Skin epidermis (tissue), 12 donors: ENCODE results near the gene SYNCRIP.
A peak's percentile ranks its signal among the peaks of the same experiment; 100 is the strongest.
"Not testable (repeated sequence)": the region's sequence is repeated elsewhere in the genome, so short reads cannot be mapped to it uniquely, and the experiment has no call there.

Experiments used
- H3K27ac ChIP-seq, 21 experiments: fragments of 200-600 bp; sonication (generic) in 11 of 21; one replicate each; pipeline ENCODE4 v1.5.0; 2020; ENCODE audit warnings: mild to moderate bottlenecking in 3 of 21, inconsistent platforms in 2 of 21, moderate library complexity in 2 of 21
- H3K4me3 ChIP-seq, 7 experiments: fragments of 200-600 bp; sonication (generic) in 2 of 7; one replicate each; pipeline ENCODE4 v1.5.0; 2020; ENCODE audit warnings: inconsistent platforms in 2 of 7, mild to moderate bottlenecking in 2 of 7, moderate library complexity in 1 of 7

SYNCRIP gene

DNA sequence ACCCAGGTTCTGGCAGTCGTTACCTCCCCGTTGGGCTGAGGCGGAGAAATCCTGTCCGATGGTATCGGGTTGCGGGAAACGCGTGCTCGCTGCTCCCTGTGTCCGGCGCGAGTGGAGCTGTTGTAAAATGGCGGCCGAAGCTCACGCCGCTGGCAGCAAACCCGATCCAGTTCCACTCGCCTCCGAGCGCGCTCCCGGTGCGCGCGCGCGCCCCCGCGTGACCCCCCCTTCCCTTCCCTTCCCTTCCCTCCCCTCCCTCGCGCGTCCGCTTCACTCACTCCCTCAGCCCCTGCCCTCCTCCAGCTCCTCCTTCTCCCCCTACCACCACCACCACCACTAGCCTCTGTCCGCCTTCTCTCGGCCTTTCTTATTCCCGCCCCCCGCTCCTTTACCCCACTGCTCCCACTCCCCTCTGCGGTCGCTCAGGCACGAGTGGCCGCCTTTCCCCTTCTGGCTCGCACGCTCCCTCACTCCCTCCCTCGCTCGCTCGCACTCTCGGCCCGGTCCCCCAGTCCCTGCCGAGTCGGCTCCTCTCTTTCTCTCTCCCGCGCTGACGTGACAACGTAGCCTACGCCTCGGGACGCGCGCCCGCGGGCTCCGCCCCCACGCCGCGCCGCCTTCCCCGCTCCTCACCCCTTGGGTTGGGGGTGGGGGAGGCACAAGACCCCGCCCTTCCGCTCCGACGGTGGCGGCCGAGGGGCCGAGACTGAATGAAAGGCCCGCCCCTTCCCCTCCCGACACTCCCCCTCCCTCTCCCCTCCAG is at the start of gene SYNCRIP:
TSS of gene SYNCRIP (minus strand) at position 113 of the 763 bp plus-strand sequence. CDS start 1,447 bp downstream, outside the sequence.
- Histone ChIP-seq H3K4me3 (peak within 1 kb of the TSS; percentile 70 to 96 (median 86)), H3K27ac (peak within 1 kb of the TSS; percentile 95 to 100 (median 99))

- Histone ChIP-seq H3K4me3 (no peak overlapping the region), H3K27ac (no peak overlapping the region)
Observed at GRCh38 chr6:85691478-85691877, 48.8 kb upstream of the SYNCRIP start.

- Histone ChIP-seq H3K27ac (no peak overlapping the region), H3K4me3 (no peak overlapping the region)
Observed at GRCh38 chr6:85690071-85690470, 47.4 kb upstream of the SYNCRIP start.

- H3K4me3 ChIP-seq: no peak overlapping the region
- H3K27ac ChIP-seq: no peak overlapping the region
Observed at GRCh38 chr6:85685713-85686112, 43.0 kb upstream of the SYNCRIP start.

DNA sequence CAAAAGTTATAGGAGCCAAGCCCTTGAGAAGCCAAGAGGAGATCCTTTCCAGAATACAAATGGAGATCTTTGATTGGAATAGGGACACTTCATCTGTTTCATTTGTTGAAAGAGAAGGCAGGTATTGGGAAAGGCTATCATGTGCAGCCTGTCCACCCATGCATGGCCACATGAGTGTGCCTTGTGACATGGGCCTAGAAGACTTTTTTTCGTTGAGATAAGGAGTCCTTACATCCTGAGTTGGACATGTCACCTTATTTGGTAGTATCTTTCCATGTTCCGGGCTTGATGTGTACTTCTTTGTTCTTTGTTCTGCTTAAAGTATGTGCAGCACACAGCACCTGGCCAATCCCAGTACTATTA is 42.1 kb upstream of the SYNCRIP start:
- H3K27ac ChIP-seq: no peak overlapping the region
- no peak overlapping the region for H3K4me3 ChIP-seq

DNA sequence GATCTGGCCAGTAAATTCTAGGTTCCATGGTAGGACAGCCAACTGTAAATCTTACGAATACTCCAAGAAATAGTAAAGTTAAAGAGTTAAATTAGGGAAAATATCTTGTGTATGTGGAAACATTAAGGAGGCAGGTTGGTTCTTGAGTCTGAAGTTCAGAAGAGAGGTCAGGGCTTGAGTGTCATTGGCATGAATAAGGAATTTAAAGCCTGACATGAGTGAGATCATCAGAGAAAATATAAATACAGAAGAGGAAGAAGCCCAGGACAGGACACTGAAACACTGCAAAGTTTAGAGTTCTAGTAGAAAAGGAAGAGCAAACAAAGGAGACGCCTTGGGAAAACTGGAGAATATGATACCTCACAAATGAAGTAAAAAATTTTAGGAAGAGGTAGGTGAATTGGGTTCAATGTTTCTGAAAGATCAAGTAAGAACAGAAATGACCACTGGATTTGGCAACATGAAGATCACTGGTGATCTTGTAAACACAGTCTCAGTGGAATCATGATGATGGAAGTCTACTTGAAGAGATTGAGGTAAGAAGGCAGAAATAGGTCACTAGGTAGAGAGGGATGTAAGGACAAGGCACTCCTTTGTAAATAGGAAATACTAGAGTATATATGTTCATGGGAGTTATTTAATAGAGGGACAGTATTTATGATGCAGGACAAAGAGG is 41.6 kb upstream of the SYNCRIP start:
- Histone ChIP-seq H3K4me3 (no peak overlapping the region), H3K27ac (no peak overlapping the region)

GRCh38 chr6:85681899-85682298 is 39.2 kb upstream of the SYNCRIP start:
- not testable (repeated sequence) for H3K4me3 ChIP-seq, H3K27ac ChIP-seq

DNA sequence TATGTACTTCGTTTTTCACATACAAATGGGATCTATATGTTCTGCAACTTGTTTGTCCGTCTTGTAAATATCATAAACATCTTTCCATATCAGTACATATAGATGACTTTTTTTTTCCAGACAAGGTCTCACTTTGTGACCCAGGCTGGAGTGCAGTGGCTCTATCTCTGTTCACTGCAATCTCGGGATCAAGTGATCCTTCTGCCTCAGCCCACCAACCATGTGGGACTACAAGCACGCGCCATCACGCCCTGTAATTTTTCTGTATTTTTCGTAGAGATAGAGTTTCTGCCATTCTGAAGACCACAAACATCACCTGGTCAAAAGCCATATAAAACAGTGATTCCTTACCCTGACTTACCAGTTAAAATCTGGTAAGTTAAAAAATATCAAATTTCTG is 37.7 kb upstream of the SYNCRIP start:
- no peak overlapping the region for H3K4me3 ChIP-seq
- peak overlapping the region in 1 of 21 experiments; percentile 95 for H3K27ac ChIP-seq

GRCh38 chr6:85679445-85680123 is 36.9 kb upstream of the SYNCRIP start:
- peak overlapping the region; percentile 57 to 99 (median 80) for H3K4me3 ChIP-seq

DNA sequence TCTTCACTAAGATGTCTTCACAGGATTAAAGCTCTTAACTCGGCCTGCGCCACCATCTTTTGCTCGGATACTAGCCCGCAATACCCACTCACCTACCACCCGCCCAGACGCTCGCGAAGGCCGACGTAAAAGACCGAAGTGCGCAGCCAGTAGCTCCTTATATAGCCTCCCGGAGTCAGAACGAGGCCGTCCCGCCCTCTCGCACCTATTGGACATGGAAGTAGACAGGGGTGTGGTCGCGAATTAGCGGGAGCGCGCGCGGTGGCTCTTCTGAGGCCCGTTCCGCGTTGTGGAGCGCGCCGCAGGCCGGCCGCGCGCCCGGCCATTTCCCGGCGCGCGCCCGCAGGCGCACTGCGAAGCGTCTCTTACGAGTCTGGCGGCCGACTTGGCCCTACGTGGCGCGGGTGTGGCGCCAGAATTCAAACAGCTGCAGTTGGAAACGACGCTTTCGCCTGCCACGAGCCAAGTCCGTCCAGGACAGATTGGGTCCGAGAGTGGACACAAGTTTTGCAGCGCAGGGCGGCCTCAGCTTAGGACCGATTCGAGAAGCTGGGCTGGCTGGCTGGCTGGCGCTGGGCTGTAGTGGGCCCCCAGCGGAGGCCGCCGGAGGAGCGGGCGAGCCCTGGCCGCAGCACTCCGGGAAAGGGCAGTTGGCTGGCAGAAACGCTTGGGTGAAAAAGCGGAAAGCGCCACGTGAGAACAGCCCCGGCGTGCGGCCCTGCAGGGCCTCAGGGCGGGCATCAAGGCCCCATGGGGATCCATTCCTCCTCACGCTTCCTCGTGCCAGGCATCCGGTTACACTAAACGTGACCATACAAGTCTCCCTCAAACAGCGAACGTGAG is 36.1 kb upstream of the SYNCRIP start:
- Histone ChIP-seq H3K4me3 (peak overlapping the region; percentile 57 to 99 (median 80)), H3K27ac (peak overlapping the region; percentile 61 to 96 (median 90))

More at GRCh38 chr6:85679445-85680123, 36.9 kb upstream of the SYNCRIP start:
- H3K27ac ChIP-seq: peak overlapping the region in 16 of 21 experiments; percentile 26 to 95 (median 82)

- peak overlapping the region; percentile 57 to 99 (median 80) for H3K4me3 ChIP-seq
- peak overlapping the region; percentile 61 to 96 (median 90) for H3K27ac ChIP-seq
Observed at GRCh38 chr6:85678026-85678601, 35.4 kb upstream of the SYNCRIP start.

DNA sequence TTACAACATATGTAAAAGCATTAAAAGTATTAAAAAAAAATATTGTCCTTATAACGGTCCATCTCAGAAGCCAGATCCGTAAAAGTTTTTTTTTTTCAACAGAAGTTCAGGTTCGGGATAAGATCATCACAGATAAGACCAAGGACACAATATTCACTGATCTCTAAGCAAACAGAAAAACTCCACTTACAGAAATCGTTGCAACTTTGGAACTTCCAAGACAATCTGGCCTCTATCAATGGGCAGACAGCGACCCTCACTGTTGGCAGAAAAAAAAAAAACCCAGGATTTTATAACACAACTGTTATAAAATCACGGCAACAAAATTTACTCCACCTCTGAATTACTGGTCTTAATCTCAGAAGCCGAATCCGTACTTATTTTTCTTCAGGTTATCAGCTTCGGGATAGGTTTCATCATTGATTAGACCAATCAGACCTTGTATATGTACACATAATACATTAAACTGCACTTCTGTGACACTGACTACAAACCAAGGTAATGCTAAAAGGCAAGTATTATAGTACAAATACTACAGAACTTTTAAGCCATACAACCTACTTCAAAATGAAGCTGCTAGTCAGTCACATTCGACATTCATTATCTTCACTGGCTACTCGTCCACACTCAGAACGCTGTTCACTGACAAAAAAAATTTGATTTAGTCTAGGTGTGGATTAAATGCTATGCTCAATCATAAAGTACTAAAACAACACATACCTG is 34.7 kb upstream of the SYNCRIP start:
- Histone ChIP-seq H3K4me3 (peak overlapping the region; percentile 57 to 99 (median 80)), H3K27ac (peak overlapping the region in 20 of 21 experiments; percentile 28 to 96 (median 90))

GRCh38 chr6:85676086-85676729 is 33.5 kb upstream of the SYNCRIP start:
- peak overlapping the region; percentile 57 to 99 (median 80) for H3K4me3 ChIP-seq
- peak overlapping the region in 9 of 21 experiments; percentile 1 to 96 (median 51) for H3K27ac ChIP-seq

DNA sequence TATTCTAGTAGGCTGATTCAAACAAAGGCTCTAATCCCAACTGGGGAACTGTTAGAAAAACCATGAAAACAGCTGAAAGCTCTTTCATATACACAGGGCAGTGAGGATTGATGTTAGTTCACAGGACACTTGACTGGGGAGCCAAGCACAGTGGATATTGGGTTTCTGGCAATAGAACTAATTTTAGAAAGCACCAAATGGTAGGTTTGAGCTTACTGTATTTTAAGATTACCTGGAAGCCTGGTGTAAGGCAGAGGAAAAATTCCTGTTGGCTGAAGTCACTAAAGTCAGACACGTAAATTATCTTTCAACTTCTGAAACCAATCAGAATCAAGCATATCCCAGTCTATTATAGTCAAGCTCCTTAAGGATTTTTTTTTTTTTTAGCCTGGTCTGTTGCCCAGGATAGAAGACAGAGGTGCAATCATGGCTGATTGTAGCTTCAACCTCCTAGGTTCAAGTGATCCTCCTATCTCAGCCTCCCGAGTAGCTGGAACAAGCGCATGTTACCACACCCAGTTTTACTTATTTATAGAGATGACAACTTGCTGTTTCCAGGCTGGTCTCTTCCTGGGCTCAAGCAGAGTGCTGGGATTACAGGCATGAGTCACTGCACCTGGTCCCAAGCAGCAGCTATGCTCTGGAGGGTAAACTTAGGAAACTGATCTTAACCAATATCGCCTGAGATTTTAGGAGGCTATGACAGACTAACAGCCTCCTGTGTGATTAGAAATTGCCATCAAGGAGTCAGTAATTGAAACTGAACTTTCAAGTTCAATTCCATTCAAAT is 32.5 kb upstream of the SYNCRIP start:
- H3K27ac ChIP-seq: peak overlapping the region in 6 of 21 experiments; percentile 1 to 96 (median 26)
- peak overlapping the region in 2 of 7 experiments; percentile 57 to 81 for H3K4me3 ChIP-seq

- Histone ChIP-seq H3K4me3 (no peak overlapping the region), H3K27ac (peak overlapping the region in 4 of 21 experiments; percentile 19 to 96 (median 60))
Observed at GRCh38 chr6:85674604-85675003, 31.9 kb upstream of the SYNCRIP start.

DNA sequence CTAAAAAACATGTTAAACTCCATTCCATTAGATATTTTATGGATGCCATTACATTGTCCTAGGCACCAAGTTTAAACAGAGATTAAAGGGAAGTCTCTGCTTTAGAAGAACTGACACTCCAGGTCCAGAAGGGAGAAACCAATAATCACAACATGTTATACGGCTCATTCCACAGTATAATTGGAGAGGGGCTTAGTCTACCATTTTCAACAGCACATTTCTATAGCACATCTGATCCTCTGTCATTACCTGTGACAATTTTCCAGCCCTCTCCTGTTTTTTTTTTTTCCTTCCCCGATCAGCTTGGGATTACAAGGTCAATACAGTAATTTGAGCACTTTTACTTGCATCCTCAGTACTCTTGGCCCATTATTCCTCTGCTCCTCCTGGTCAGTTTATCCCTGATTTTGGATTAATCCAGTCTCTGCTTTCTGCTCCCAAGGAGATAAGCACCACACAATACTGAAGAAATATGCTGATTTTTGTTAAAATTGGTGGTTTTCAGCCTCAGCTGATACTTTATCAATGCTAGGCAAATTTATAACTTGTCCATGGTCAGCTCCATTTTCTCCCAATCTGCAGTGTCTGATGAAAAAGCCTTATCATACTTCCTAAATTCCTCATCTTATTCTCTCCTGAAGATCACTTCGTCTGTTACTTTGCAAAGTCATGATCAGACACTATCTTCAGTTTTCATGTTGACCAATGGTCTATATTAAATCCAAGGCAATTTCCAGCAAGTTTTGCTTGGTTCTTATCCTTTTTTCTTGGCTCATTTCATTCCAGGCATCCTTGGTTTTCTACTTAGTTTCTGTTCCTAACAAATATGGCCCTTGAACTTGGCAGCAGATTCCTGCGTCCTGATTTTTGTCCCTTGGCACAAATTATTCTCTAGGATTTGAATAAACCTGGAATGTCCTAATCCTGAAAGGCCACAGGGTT is 30.8 kb upstream of the SYNCRIP start:
- Histone ChIP-seq H3K27ac (no peak overlapping the region), H3K4me3 (no peak overlapping the region)
